GM12878 (cell line): Measurements from ENCODE around the gene LY9.

Experiments
- EP300 ChIP-seq, 2 experiments: fragments of 150-350 bp in 1 of 2; IDR thresholded peaks; 2 replicates each; pipeline ENCODE4 v1.6.1; 2011 to 2012; ENCODE audit warnings: low read depth in 2 of 2, low read length in 2 of 2, borderline replicate concordance in 1 of 2, improper control_type of control experiment in 1 of 2, inconsistent platforms in 1 of 2; ENCODE audit not compliant: control insufficient read depth in 1 of 2
- MXI1 ChIP-seq: fragments of 150-350 bp; IDR thresholded peaks from 2 replicates; pipeline ENCODE4 v1.6.1; 2011; ENCODE audit warnings: low read depth, mild to moderate bottlenecking, inconsistent platforms, low read length, improper control_type of control experiment
- POLR2A ChIP-seq: IDR thresholded peaks from 2 replicates; pipeline ENCODE4 v1.6.1; 2011; ENCODE audit warnings: low read depth, mild to moderate bottlenecking, low read length
- ZBTB40 ChIP-seq: fragments of 450-650 bp; IDR thresholded peaks from 2 replicates; pipeline ENCODE4 v1.6.1; 2016; ENCODE audit warnings: mild to moderate bottlenecking, moderate library complexity, borderline replicate concordance
- TF ChIP-seq, protein P1 (sequence below), 3 experiments: IDR thresholded peaks in 2 of 3; conservative IDR thresholded peaks in 1 of 3; 2 replicates each; pipeline ENCODE4 v1.5.1; 2011; ENCODE audit warnings: low read depth in 3 of 3, low read length in 3 of 3, mild to moderate bottlenecking in 3 of 3, control low read depth in 2 of 3, moderate library complexity in 2 of 3, inconsistent platforms in 1 of 3, mixed read lengths in 1 of 3; ENCODE audit not compliant: control insufficient read depth in 2 of 3, insufficient read depth in 1 of 3; ENCODE audit errors: extremely low read depth in 1 of 3
- TF ChIP-seq, protein P2 (sequence below): IDR thresholded peaks from 2 replicates; pipeline ENCODE4 v1.6.1; 2011; ENCODE audit warnings: low read depth, mild to moderate bottlenecking, low read length, moderate library complexity, borderline replicate concordance; ENCODE audit errors: extremely low read depth
- TF ChIP-seq, protein P3 (sequence below): fragments of 450-650 bp; IDR thresholded peaks from 2 replicates; pipeline ENCODE4 v1.6.1; 2017; ENCODE audit warnings: borderline replicate concordance

DNA sequence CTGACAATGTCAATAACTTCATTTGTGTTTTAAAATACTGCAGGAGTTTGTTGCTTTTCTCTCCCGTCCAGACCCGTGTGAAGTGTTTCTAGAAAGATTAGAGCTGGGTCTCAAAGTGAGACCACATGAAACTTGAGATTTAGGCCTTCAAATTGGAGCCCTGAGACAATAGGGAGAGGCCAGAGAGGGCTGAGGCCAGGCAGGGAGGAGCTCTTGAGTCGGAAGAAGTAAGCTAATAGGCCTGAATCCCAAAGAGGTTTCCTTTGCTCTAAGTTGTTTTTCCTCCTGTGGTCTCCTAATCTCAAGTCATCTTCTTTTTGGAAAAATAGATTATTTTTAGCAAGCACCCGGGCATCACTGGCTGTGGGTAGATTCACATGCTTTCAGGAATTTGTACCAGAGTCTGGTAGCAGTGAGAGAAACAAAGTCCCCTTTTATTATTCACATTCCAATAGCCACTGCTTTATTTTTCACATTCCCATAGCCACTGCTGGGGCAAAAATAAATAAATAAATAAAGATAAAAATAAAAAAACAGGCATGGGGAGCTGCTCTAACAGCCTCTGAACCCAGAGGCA lies 41.1 kb downstream of the LY9 start:
- no peak for TF ChIP-seq POLR2A
- TF ChIP-seq ZBTB40: no peak
- TF ChIP-seq, protein P1, sequence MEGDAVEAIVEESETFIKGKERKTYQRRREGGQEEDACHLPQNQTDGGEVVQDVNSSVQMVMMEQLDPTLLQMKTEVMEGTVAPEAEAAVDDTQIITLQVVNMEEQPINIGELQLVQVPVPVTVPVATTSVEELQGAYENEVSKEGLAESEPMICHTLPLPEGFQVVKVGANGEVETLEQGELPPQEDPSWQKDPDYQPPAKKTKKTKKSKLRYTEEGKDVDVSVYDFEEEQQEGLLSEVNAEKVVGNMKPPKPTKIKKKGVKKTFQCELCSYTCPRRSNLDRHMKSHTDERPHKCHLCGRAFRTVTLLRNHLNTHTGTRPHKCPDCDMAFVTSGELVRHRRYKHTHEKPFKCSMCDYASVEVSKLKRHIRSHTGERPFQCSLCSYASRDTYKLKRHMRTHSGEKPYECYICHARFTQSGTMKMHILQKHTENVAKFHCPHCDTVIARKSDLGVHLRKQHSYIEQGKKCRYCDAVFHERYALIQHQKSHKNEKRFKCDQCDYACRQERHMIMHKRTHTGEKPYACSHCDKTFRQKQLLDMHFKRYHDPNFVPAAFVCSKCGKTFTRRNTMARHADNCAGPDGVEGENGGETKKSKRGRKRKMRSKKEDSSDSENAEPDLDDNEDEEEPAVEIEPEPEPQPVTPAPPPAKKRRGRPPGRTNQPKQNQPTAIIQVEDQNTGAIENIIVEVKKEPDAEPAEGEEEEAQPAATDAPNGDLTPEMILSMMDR (IDR thresholded peaks at IDR 0.05 in 2 of 3, conservative IDR thresholded peaks at IDR 0.05 in 1 of 3; ENCODE audit: control insufficient read depth in 2 of 3, extremely low read depth in 1 of 3, insufficient read depth in 1 of 3, low read depth in 3 of 3, low read length in 3 of 3): no peak
- TF ChIP-seq, protein P2, sequence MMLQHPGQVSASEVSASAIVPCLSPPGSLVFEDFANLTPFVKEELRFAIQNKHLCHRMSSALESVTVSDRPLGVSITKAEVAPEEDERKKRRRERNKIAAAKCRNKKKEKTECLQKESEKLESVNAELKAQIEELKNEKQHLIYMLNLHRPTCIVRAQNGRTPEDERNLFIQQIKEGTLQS: no peak
- TF ChIP-seq EP300 (IDR thresholded peaks at IDR 0.05; ENCODE audit: borderline replicate concordance in 1 of 2, control insufficient read depth in 1 of 2, low read depth in 2 of 2, low read length in 2 of 2): no peak
- TF ChIP-seq MXI1: no peak
- TF ChIP-seq, protein P3, sequence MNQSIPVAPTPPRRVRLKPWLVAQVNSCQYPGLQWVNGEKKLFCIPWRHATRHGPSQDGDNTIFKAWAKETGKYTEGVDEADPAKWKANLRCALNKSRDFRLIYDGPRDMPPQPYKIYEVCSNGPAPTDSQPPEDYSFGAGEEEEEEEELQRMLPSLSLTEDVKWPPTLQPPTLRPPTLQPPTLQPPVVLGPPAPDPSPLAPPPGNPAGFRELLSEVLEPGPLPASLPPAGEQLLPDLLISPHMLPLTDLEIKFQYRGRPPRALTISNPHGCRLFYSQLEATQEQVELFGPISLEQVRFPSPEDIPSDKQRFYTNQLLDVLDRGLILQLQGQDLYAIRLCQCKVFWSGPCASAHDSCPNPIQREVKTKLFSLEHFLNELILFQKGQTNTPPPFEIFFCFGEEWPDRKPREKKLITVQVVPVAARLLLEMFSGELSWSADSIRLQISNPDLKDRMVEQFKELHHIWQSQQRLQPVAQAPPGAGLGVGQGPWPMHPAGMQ: no peak
